LNCaP clone FGC (cell line): Measurements from ENCODE around the gene STEAP4.
A peak's percentile ranks its signal among the peaks of the same experiment; 100 is the strongest.

Experiments used
- DNase-seq: peaks from one replicate; pipeline ENCODE4 v3.0.0-alpha.2; 2011; ENCODE audit warnings: low read depth
- H3K4me3 ChIP-seq: 2 replicates; pipeline ENCODE4 v1.5.1; 2011; ENCODE audit warnings: mild to moderate bottlenecking, low read depth, low read length, control low read depth
- CTCF ChIP-seq: IDR thresholded peaks from 2 replicates; pipeline ENCODE4 v1.5.1; 2012; ENCODE audit warnings: mild to moderate bottlenecking; ENCODE audit not compliant: control insufficient read depth, insufficient read depth; ENCODE audit errors: extremely low read depth

Gene STEAP4

GRCh38 chr7:88253640-88254039 is 53.1 kb downstream of the STEAP4 start:
- no peak for DNase-seq
- TF ChIP-seq CTCF, result no peak
- H3K4me3 ChIP-seq, result no peak overlapping the region

GRCh38 chr7:88244258-88244657 is 62.4 kb downstream of the STEAP4 start:
- no peak overlapping the region for H3K4me3 ChIP-seq
- no peak for DNase-seq
- no peak for TF ChIP-seq CTCF

DNA sequence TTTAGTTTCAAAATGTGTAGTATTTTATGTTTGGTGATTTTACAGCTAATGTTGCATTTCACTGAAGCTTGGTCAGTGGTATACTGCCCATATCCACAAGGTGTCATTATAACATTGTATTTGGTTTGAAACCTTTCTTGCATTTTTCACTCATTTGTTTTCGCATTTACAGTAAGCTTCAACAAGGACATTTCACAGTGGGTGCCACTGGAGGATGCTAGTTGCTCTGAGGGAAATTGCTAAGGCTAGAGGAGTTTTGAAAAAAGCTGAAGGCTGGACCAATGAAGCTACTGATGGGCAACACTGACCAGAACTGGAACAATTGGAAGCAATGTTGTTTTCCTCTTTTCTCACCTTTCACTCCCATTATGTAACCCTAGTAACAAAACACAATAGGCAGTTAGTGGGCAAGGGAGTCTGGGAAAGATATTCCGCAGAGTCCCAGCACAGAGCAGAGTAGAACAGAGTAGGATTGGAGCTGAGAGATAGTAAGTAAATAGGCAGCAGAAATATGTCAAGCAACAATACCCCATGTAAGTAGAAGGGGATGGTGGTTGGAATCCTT is 63.3 kb downstream of the STEAP4 start:
- TF ChIP-seq CTCF, result peak; percentile 90
- peak; percentile 58 for DNase-seq

GRCh38 chr7:88239852-88240251 is 66.8 kb downstream of the STEAP4 start:
- DNase-seq, result no peak
- TF ChIP-seq CTCF, result no peak
- no peak overlapping the region for H3K4me3 ChIP-seq

More for the DNA sequence above, 63.3 kb downstream of the STEAP4 start:
- no peak overlapping the region for H3K4me3 ChIP-seq

DNA sequence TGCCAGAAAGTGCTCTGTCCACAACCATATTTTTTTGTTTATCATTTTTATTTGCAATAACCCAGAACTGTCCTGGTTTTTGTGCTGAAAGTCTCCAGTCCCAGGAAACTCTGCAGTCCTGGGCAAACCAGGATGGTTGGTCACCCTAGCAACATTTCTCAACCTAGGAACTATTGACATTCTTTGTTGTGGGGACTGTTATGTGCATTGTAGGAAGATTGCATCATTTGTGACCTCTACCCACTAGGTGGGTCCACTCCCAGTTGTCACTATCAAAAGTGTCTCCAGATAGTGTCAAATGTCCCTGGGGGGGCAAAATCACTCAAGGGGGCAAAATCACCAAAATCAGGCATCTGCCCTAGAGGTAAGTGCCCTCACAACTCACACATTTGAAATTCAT is 72.9 kb downstream of the STEAP4 start:
- no peak overlapping the region for H3K4me3 ChIP-seq
- no peak for TF ChIP-seq CTCF
- no peak for DNase-seq

GRCh38 chr7:88230646-88231045 is 76.0 kb downstream of the STEAP4 start:
- TF ChIP-seq CTCF, result no peak
- H3K4me3 ChIP-seq, result no peak overlapping the region
- DNase-seq, result no peak

GRCh38 chr7:88229302-88229995 is 77.2 kb downstream of the STEAP4 start:
- no peak for TF ChIP-seq CTCF
- no peak for DNase-seq
- H3K4me3 ChIP-seq, result no peak overlapping the region
